Ovary (tissue), 3 donors: Measurements from ENCODE around the gene BRSK2.

Experiments used
- CTCF ChIP-seq, 3 donors: fragments of 450-650 bp in 2 of 3; fragments of 200-600 bp in 1 of 3; IDR thresholded peaks; one replicate each; pipeline versions ENCODE4 v1.5.1 to v1.8.0; 2016 to 2022; ENCODE audit warnings: antibody characterized with exemption in 3 of 3, mild to moderate bottlenecking in 1 of 3
- EP300 ChIP-seq: sonication (generic); formaldehyde crosslinking; IDR thresholded peaks from one replicate; pipeline ENCODE4 v1.6.1; 2017; ENCODE audit warnings: antibody characterized with exemption
- POLR2A ChIP-seq: fragments of 450-650 bp; IDR thresholded peaks from one replicate; pipeline ENCODE4 v1.6.1; 2017; ENCODE audit warnings: antibody characterized with exemption, mild to moderate bottlenecking, moderate library complexity
- donor health status: DM: no; HTN: no; CAD: no.

DNA sequence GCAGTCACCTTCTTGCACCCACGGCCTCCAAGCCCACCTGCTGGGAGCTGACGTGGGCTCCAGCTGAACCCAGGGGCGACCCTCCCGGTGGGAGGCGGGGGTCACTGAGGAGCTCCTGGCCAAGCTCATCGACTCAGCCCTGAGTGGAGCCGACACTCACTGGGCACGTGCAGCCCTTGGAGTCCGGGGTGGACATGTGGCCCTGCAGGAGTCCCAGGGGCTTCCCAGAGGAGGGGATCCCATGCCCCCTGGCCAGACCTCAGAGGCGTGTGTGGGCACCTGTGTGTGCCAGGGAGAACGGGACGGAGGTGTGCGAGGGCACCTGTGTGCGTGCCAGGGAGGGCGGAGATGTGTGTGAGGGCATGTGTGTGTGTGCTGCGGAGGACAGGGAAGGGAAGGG lies 20.8 kb upstream of the BRSK2 start:
- no peak for TF ChIP-seq CTCF (IDR thresholded peaks at IDR 0.05)
- no peak for TF ChIP-seq POLR2A
- no peak for TF ChIP-seq EP300
